Fibroblast of the aortic adventitia (primary cell): Measurements from ENCODE around the gene MEG3. TPM values are rescaled to one million over a fixed set of nuclear protein-coding genes. Genes with fewer than 3 reads are reported as not detected.
A peak's percentile ranks its signal among the peaks of the same experiment; 100 is the strongest.

Source experiments
- DNase-seq: peaks from one replicate; pipeline ENCODE4 v3.0.0-alpha.2; 2010; ENCODE audit warnings: low read depth
- H3K4me3 ChIP-seq: 2 replicates; pipeline ENCODE4 v1.5.1; 2011; ENCODE audit warnings: low read depth, mild to moderate bottlenecking, control low read depth, low read length, moderate library complexity
- total RNA-seq: library from RNA; depleted of rRNA; stranded (reverse); fragments of >200 nt; gene quantifications from 2 replicates; pipeline ENCODE4 v1.2.3, GENCODE V29; 2012; ENCODE audit warnings: low replicate concordance
- TF ChIP-seq, protein P1 (sequence below): IDR thresholded peaks from 2 replicates; pipeline ENCODE4 v1.5.1; 2011; ENCODE audit warnings: mild to moderate bottlenecking, low read length, control low read depth, inconsistent platforms; ENCODE audit not compliant: insufficient read depth

Gene MEG3
- total RNA-seq, 1 donor, result 155 TPM

DNA sequence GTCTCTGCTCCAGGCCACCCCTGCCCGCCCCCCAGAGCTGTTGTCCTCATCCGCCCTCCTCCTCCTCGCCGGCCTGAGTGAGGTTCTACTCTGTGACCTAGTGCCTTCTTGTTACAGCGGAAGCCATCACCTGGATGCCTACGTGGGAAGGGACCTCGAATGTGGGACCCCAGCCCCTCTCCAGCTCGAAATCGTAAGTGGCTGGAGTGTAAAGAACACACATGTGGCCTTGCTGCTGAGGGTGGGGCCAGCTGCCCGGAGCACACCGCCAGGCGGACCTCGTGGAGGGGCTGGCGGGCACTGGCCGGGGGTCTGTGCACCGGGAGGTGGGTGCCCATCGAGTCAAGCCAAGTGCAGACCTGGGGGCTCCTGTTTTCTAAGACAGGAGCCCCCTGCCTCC is 19.4 kb downstream of the MEG3 start:
- no peak for DNase-seq
- TF ChIP-seq, protein P1, sequence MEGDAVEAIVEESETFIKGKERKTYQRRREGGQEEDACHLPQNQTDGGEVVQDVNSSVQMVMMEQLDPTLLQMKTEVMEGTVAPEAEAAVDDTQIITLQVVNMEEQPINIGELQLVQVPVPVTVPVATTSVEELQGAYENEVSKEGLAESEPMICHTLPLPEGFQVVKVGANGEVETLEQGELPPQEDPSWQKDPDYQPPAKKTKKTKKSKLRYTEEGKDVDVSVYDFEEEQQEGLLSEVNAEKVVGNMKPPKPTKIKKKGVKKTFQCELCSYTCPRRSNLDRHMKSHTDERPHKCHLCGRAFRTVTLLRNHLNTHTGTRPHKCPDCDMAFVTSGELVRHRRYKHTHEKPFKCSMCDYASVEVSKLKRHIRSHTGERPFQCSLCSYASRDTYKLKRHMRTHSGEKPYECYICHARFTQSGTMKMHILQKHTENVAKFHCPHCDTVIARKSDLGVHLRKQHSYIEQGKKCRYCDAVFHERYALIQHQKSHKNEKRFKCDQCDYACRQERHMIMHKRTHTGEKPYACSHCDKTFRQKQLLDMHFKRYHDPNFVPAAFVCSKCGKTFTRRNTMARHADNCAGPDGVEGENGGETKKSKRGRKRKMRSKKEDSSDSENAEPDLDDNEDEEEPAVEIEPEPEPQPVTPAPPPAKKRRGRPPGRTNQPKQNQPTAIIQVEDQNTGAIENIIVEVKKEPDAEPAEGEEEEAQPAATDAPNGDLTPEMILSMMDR, result no peak
- no peak overlapping the region for H3K4me3 ChIP-seq

DNA sequence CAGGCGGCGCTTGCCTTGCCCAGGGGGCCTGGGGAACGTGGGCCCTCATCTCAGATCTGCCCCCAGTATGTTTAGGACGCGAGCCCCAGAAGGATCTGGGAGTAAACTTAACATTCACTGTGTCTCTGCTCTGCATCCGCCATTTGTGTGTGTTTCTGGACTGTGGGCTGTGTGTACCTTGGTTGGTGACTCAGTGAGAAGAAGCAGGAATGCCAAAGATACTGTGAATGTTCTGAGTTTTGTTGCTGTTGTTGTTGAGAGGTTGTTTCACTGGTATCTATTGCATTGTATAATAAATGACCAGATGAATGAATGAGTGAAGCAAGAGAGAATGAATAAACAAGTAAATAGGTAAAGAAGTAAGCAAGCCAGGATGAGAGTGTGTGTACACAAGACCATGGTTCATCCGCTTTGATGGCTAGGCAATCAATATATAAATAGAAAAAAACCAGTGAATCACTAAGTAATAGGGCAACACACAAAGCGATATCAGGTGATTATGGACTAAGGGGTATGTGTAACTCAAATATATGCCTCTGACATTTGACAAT is 20.5 kb downstream of the MEG3 start:
- no peak for DNase-seq
- TF ChIP-seq, protein P1, result no peak
- no peak overlapping the region for H3K4me3 ChIP-seq

DNA sequence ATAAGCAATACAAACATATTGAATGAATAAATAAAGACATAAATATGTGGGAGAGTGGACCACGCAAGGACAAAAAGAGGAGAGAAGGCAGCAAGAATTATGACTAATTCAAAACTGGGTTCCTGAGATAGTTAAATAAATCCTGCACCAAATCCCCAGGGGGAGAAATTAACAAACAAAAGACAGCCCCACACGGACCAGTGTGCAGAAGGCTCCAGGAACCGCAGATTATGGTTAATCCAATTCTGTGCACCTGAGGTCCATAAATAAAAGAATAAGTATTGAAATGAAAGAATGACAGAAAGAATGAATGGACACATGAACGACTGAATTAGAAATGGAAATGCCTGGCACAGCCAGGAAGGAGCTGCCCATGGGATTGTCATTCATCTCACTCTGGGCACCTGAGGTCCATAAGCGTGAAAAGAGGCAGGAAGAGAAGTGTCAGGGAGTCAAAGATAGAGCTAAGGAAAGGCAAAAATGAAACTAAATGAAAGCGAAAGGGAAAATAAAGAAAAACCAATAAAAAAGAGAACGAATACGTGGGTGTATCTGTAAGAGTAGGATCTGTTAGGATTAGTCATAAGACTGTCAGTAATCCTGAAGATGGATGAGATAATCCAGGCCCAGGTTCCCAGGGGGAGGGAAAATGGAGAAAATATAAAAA is 23.3 kb downstream of the MEG3 start:
- H3K4me3 ChIP-seq, result peak overlapping the region; percentile 9
- peak; percentile 42 for DNase-seq
- TF ChIP-seq, protein P1, result no peak

DNA sequence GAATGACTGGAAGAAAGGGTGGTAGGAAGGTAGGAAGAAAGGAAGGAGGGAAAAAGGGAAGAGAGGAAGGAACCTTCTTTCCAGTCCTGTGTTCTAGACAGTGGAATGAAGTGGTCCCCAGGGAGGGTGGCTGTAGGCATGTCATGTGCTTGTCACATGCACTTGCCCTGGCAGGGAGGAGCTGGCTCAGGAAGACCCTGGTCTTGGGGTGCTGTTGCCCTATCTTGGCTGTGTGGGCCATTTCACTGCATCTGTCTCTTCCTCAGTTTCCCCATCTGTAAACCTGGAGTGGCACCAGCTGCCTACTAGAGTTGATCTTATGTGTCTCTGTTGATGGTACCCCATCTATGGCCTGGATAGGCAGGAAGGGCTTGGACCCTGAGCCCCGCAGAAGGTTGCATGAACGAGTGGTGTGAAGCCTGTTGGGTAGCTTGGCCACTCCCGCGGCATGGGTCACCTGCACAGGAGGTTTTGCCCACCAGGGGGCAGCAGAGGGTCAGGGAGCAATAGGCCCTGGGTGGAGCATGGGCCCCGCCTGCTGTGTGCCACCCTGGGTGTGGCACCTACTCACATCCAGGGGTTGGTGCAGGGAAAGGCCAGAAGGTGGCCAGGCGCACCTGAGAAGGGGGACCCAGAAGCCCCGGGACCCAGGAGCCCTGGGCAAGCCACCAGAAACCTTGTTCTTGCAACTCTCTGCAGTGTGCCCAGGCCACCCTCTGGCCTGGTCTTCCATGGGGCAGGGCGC is 25.1 kb downstream of the MEG3 start:
- TF ChIP-seq, protein P1, result peak; percentile 59
- DNase-seq, result no peak
- no peak overlapping the region for H3K4me3 ChIP-seq

DNA sequence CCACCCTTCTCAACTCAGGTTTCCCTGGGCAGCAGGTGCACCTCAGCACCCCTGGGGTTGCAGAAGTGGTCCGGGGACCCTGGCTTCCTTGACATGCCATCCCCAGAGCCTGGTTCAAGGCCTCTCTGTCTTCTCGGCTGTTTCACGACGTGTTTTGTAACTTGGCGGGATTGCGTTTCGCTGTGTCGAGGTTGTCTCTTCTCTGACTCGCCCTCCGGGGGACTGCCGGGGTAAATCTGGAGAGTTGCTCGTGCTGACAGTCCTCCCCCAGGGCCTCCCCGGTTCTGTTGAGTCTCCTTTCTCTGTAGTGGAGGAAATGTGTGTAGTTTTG is 25.6 kb downstream of the MEG3 start:
- no peak for DNase-seq
- H3K4me3 ChIP-seq, result no peak overlapping the region
- TF ChIP-seq, protein P1, result no peak

DNA sequence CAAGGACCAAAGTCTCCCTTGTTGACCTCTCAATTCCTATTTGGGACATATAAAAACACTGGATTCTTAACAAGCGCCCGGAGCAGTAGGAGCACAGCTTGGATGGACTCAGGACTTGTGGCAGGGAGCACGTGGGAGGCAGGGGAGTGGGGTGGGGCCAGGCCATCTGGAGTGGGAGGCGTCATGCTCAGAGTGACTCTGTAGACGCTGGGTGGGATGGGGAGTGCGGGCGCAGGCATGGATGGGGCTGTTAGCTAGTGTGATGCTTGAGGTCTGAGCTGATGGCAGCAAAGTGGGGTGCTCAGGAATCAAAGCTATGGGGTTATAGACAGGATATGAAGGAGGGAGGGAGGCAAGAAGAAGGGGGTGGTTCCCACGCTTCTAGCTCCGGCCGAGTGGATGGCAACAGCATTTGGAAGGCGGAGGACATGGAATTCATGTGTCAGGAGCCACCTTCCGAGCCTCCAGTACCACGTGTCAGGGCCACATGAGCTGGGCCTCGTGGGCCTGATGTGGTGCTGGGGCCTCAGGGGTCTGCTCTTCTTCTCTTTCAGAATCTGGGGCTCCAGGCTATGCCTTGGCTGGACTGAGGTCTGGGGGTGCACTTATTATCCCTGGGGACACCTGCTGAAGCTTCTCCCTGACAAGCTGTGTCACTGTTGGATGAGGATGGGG is 26.2 kb downstream of the MEG3 start:
- no peak overlapping the region for H3K4me3 ChIP-seq
- TF ChIP-seq, protein P1, result no peak
- DNase-seq, result no peak
